Left lung (tissue), 10 donors: Measurements from ENCODE around the gene DTNA. TPM values are rescaled to one million over a fixed set of nuclear protein-coding genes. Genes with fewer than 3 reads are reported as not detected.
"Not testable (repeated sequence)": the region's sequence is repeated elsewhere in the genome, so short reads cannot be mapped to it uniquely, and the experiment has no call there.

ENCODE experiments used
- ATAC-seq: fragments of 200-7000 bp; cut with Tn5 transposase; one replicate; pipeline ENCODE4 v1.9.1; 2020; ENCODE audit warnings: moderate library complexity
- DNase-seq, 4 donors: peaks; one replicate each; pipeline ENCODE4 v3.0.0-alpha.2; 2013 to 2020
- H3K27ac ChIP-seq, 2 donors: fragments of 200-600 bp; sonication (generic) in 1 of 2; one replicate each; pipeline versions ENCODE4 v1.5.0 to v1.8.0; 2020 to 2021
- H3K27me3 ChIP-seq, 2 donors: fragments of 200-600 bp; sonication (generic) in 1 of 2; one replicate each; pipeline versions ENCODE4 v1.5.0 to v1.8.0; 2020 to 2021
- H3K36me3 ChIP-seq, 2 donors: fragments of 200-600 bp; sonication (generic) in 1 of 2; one replicate each; pipeline versions ENCODE4 v1.5.0 to v1.8.0; 2020 to 2021
- H3K4me1 ChIP-seq, 2 donors: fragments of 200-600 bp; one replicate each; pipeline ENCODE4 v1.8.0; 2021
- H3K4me3 ChIP-seq, 2 donors: fragments of 200-600 bp; sonication (generic) in 1 of 2; one replicate each; pipeline versions ENCODE4 v1.5.0 to v1.8.0; 2020 to 2021; ENCODE audit warnings: mild to moderate bottlenecking in 1 of 2
- H3K9me3 ChIP-seq, 2 donors: fragments of 200-600 bp; sonication (generic) in 1 of 2; one replicate each; pipeline versions ENCODE4 v1.5.0 to v1.8.0; 2020 to 2021
- CTCF ChIP-seq, 2 donors: fragments of 200-600 bp; sonication (generic) in 1 of 2; IDR thresholded peaks; one replicate each; pipeline versions ENCODE4 v1.5.0 to v1.8.0; 2021; ENCODE audit warnings: antibody characterized with exemption in 2 of 2
- intact Hi-C, 2 donors: fragments of 100-400 bp; cut with DNase I; formaldehyde crosslinking; loops; one replicate each; pipeline versions ENCODE4 v1.11.2 to v1.14.2; 2022
- polyA plus RNA-seq, 6 donors: library from polyadenylated mRNA; unstranded; fragments of 120-200 nt; gene quantifications; one replicate each; pipeline ENCODE4 v1.2.1, GENCODE V29; 2013; ENCODE audit not compliant: insufficient read length in 6 of 6
- total RNA-seq, 2 donors: library from RNA; stranded (reverse); fragmentation: NEBNext Ultra II Directional; extraction: Animal tissue kit (Norgen Biotek cat#: 25700); gene quantifications; one replicate each; pipeline ENCODE4 v1.2.1, GENCODE V29; 2021
- donor health status: DM: no; HTN: yes; CAD: no.
- donor health status: DM: no; HTN: no; CAD: no.

DTNA gene
- total and polyA plus RNA-seq, 8 donors: 3.7 to 13.1 (median 11.2) TPM

DNA sequence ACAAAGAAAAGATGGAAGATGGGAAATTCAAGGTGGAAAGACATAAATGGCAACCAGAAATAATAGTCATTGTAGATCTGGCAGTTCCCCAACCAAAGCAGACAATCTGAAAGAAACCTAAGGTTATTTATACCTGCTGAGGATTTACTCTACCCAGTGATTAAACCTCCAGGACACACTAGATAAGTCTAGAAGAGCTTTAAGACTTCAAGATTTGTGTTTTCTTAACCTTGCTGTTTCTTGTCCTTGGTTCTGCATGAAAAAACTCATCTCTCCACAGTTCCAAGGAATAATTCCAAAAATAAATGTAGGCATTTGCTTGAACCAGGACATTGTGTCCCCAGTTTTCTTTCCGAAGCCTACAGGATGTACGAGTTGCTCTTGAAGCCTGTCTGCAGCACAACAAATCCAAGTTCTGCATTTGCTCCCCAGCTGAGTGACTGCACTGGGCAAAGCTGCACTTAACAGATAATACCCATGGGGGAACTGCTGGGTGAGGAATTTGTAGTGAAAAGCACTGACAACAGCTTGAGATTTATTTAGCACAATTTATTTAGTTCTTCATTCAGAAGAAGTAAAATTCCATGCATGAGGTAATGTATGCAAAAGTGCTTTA, 19.8 kb downstream of the DTNA start:
- ATAC-seq: peak; percentile 14
- intact Hi-C loops: no loop called here
- H3K27ac ChIP-seq: no peak overlapping the region

DNA sequence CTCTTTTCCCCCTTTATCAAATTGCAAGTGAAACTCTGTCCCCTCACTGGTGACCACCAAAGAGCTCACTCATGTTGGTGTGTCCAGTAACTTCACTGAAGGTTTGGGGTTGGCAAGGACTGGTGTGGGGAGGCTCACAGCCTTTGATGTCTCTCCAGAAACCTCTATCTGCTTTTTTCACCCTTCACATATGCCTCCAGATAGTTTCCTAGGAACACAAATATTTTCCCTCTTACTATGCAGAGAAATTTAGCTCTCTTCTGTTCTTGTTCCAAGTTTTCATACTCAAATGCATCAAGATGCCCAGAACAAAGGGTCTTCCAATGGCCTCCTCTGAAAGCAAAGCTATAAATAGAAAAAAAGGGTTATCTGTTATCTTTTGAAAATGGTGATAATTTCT, 20.7 kb downstream of the DTNA start:
- Histone ChIP-seq H3K36me3 (no peaks in the 10 kb centered on the region), H3K4me1 (no peaks in the 10 kb centered on the region), H3K9me3 (no peaks in the 10 kb centered on the region), H3K27ac (no peak overlapping the region), H3K27me3 (no peaks in the 10 kb centered on the region), H3K4me3 (no peak overlapping the region)
- no peak for TF ChIP-seq CTCF (IDR thresholded peaks at IDR 0.05)
- ATAC-seq: peak; percentile 16
- DNase-seq: no peak
- intact Hi-C loops: no loop called here

More for the DNA sequence above, 19.8 kb downstream of the DTNA start:
- no peaks in the 10 kb centered on the region for H3K36me3 ChIP-seq
- no peak for TF ChIP-seq CTCF (IDR thresholded peaks at IDR 0.05)
- no peaks in the 10 kb centered on the region for H3K4me1 ChIP-seq
- peaks cover 0 to 4% of the 10 kb centered on the region in 2 donors for H3K9me3 ChIP-seq
- no peak for DNase-seq
- H3K4me3 ChIP-seq: no peak overlapping the region
- H3K27me3 ChIP-seq: no peaks in the 10 kb centered on the region

- intact Hi-C loops: no loop called here
- ATAC-seq: no peak
- H3K4me1 ChIP-seq: no peaks in the 10 kb centered on the region
- H3K4me3 ChIP-seq: no peak overlapping the region
- no peaks in the 10 kb centered on the region for H3K27me3 ChIP-seq
- TF ChIP-seq CTCF (IDR thresholded peaks at IDR 0.05): no peak
- no peak overlapping the region for H3K27ac ChIP-seq
- no peak for DNase-seq
- H3K9me3 ChIP-seq: no peaks in the 10 kb centered on the region
- no peaks in the 10 kb centered on the region for H3K36me3 ChIP-seq
These were observed 24.0 kb downstream of the DTNA start for GRCh38 chr18:34734056-34734455.

DNA sequence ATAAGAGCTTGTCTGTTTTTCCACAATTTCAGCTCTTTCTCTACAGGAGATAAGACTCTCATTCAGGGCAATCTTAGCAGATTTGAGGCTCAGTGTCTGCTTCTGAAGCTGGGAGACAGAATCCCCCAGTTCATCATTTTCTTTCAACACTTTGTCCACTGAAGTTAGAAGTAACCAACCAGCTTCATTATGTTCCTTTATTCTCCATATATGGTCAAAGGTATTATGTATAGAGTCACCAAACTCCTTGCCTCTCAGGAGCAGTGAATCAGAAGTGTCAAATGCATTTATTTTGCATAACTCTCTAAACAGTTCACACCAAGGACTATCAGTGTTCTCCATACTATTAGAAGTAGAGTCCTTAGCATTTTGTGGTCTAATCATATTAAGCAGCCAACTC, 24.4 kb downstream of the DTNA start:
- H3K9me3 ChIP-seq, DNase-seq, H3K27me3 ChIP-seq, ATAC-seq, H3K27ac ChIP-seq, intact Hi-C loops, H3K4me1 ChIP-seq, H3K36me3 ChIP-seq, H3K4me3 ChIP-seq: not testable (repeated sequence)

GRCh38 chr18:34738175-34738894, 28.2 kb downstream of the DTNA start:
- H3K27me3 ChIP-seq: no peaks in the 10 kb centered on the region
- H3K9me3 ChIP-seq: no peaks in the 10 kb centered on the region
- no peak overlapping the region for H3K27ac ChIP-seq
- H3K4me1 ChIP-seq: no peaks in the 10 kb centered on the region
- no peak overlapping the region for H3K4me3 ChIP-seq
- H3K36me3 ChIP-seq: no peaks in the 10 kb centered on the region
- no peak for DNase-seq
- no peak for TF ChIP-seq CTCF (IDR thresholded peaks at IDR 0.05)
- peak; percentile 71 for ATAC-seq
- intact Hi-C loops: no loop called here
